Heart left ventricle (tissue), 16 donors: ENCODE measurements around the gene PAN3. TPM values are rescaled to one million over a fixed set of nuclear protein-coding genes. Genes with fewer than 3 reads are reported as not detected.

Experiments used
- ATAC-seq, 4 donors: fragments of 200-7000 bp; cut with Tn5 transposase; one replicate each; pipeline ENCODE4 v1.9.1; 2020 to 2022; ENCODE audit warnings: moderate library complexity in 4 of 4, mild to moderate bottlenecking in 3 of 4, moderate number of reproducible peaks in 1 of 4
- DNase-seq, 5 donors: peaks; one replicate each; pipeline ENCODE4 v3.0.0-alpha.2; 2020
- H3K27ac ChIP-seq, 12 donors: fragments of 200-600 bp; sonication (generic) in 4 of 12; one replicate each; pipeline versions ENCODE4 v1.5.0 to v1.8.0; 2016 to 2022; ENCODE audit warnings: mild to moderate bottlenecking in 2 of 12
- H3K27me3 ChIP-seq, 9 donors: fragments of 200-600 bp; sonication (generic) in 2 of 9; one replicate each; pipeline versions ENCODE4 v1.5.1 to v1.8.0; 2016 to 2022; ENCODE audit warnings: mild to moderate bottlenecking in 3 of 9
- H3K36me3 ChIP-seq, 9 donors: fragments of 200-600 bp; sonication (generic) in 2 of 9; one replicate each; pipeline versions ENCODE4 v1.5.0 to v1.8.0; 2018 to 2022; ENCODE audit warnings: mild to moderate bottlenecking in 2 of 9
- H3K4me1 ChIP-seq, 12 donors: fragments of 200-600 bp; sonication (generic) in 4 of 12; one replicate each; pipeline versions ENCODE4 v1.5.0 to v1.8.0; 2016 to 2022; ENCODE audit warnings: mild to moderate bottlenecking in 3 of 12
- H3K4me3 ChIP-seq, 12 donors: fragments of 200-600 bp; sonication (generic) in 4 of 12; one replicate each; pipeline versions ENCODE4 v1.5.0 to v1.8.0; 2017 to 2022; ENCODE audit warnings: mild to moderate bottlenecking in 9 of 12, moderate library complexity in 4 of 12
- H3K9me3 ChIP-seq, 12 donors: fragments of 200-600 bp; sonication (generic) in 4 of 12; one replicate each; pipeline versions ENCODE4 v1.5.0 to v1.8.0; 2016 to 2022; ENCODE audit warnings: mild to moderate bottlenecking in 1 of 12
- CTCF ChIP-seq, 12 donors: fragments of 200-600 bp; sonication (generic) in 4 of 12; IDR thresholded peaks; one replicate each; pipeline versions ENCODE4 v1.5.0 to v1.8.0; 2018 to 2022; ENCODE audit warnings: antibody characterized with exemption in 12 of 12, mild to moderate bottlenecking in 5 of 12
- POLR2A ChIP-seq, 2 donors: fragments of 450-650 bp; IDR thresholded peaks; one replicate each; pipeline ENCODE4 v1.6.1; 2017; ENCODE audit warnings: antibody characterized with exemption in 2 of 2, mild to moderate bottlenecking in 2 of 2, moderate library complexity in 2 of 2
- WGBS, 4 donors: extraction: QIAGEN DNeasy Blood & Tissue Kit in 2 of 4; methylation state at CpG; one replicate each; pipeline versions ENCODE4 v1.1.5 to v1.1.7; 2013 to 2018; 5-methylcytosine and 5-hydroxymethylcytosine counted together
- intact Hi-C, 10 donors: fragments of 100-400 bp; cut with DNase I; formaldehyde crosslinking; loops; one replicate each; pipeline versions ENCODE4 v1.11.1 to v1.14.2; 2022
- polyA plus RNA-seq, 2 donors: library from polyadenylated mRNA; stranded (reverse); fragments of 200-250 nt; gene quantifications; one replicate each; pipeline ENCODE4 v1.2.3, GENCODE V29; 2013
- total RNA-seq, 9 donors: library from RNA; depleted of rRNA in 2 of 9; stranded (reverse); fragments of >200 nt in 2 of 9; fragmentation: NEBNext Ultra II Directional in 3 of 9; extraction: Animal tissue kit (Norgen Biotek cat#: 25700) in 3 of 9; gene quantifications; one replicate each; pipeline versions ENCODE4 v1.1.0 to v1.2.4, GENCODE V29; 2016 to 2023
- donor health status: ischemic (EF 13 %, LVEDD 7.1; RV severe dilation, severe dysfunction).
- donor health status: healthy with polysubstance abuse.
- donor health status: DM: no; HTN: yes; CAD: no.
- donor health status: DM: no; HTN: no; CAD: no.
- donor health status: ischemic (EF 25% LVEDD 6.9; RV normal size, moderate dysfunction).
- donor health status: ischemic (EF 25% LVEDD 5.7; RV mildly dilated, moderate dysfunction).
- donor health status: healthy.
- donor health status: DM: yes; HTN: yes; CAD: no.
- donor health status: ischemic (EF 35%, LVEDD 5.7; RV mildly dilated, moderate dysfunction).
- donor health status: nonischemic (EF 11% LVEDD 7.7; RV severe dilation, severe dysfunction).
- donor health status: DM: yes; HTN: yes; CAD: no.
- donor health status: PGD.
- donor health status: ischemic (EF 29% LVEDD 5.4; RV normal size, mild dysfunction).
- donor health status: nonischemic (EF 23%, LVEDD 6.1; RV moderate dilation, normal function).

The PAN3 gene
- total and polyA plus RNA-seq, 11 donors = 4.1 to 18.8 (median 9.2) TPM

DNA sequence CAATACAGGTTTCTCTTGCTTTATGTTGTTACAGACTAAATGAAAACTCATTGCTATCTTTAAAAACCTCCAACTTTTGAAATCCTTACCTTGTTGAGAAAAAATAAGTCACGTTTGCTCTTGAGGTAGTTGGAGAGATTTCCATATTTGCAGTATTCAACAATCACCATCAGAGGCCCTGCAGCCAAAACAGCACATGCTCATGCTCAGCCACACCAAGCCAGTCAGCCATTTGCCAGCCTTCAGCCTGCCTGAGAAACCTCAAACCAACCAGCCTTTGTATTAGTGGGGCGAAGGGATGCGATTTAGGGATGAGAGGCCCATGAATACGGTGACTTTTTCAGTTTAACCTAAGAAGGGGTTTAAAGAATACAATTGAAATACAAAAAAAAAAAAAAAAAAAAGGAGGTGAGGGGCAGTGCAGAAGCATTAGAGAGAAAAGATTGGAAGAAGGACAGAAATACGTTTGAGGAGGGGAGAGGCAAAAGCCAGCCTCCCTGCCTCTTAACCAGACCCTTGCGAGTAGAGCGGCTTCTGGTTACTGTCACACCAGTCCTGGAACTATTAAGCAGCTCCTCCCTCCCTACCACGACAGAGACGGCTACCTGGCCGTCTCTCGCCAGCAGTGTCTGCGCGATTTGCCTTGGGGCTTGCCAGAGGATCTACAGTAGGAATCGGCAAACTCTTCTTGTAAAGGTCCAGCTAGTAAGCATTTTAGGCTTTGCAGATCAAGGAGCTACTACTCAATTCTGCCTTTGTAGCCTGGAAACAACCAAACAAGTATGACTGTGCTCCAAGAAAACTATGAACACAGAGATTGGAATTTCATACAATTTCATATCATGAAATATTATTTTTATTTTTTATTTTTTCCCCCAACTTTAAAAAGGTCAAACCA is 189.3 kb downstream of the PAN3 start:
- WGBS, 4 donors = 90 to 93% (median 91%) methylated on average over 14 of the region's 14 CpGs
- DNase-seq = no peak
- no peaks in the 10 kb centered on the region for H3K27me3 ChIP-seq
- peaks cover 4 to 43% (median 27%) of the 10 kb centered on the region in 12 donors for H3K4me1 ChIP-seq
- peaks cover 0 to 32% (median 6%) of the 10 kb centered on the region in 9 donors for H3K36me3 ChIP-seq
- TF ChIP-seq POLR2A (IDR thresholded peaks at IDR 0.05) (no peak), CTCF (IDR thresholded peaks at IDR 0.05) (no peak)
- no peak for ATAC-seq
- H3K9me3 ChIP-seq = no peaks in the 10 kb centered on the region
- no peak overlapping the region for H3K27ac ChIP-seq
- intact Hi-C loops = loop anchor here in 6 of 10 donors (5.0 to 10.0 kb wide), 6 partner anchors 97 to 470 kb away; partner anchors contain the start of gene FLT1 (in 1 of the 6)
- no peak overlapping the region for H3K4me3 ChIP-seq

- H3K4me3 ChIP-seq = no peak overlapping the region
- H3K27ac ChIP-seq = no peak overlapping the region
- 83 to 89% (median 86%) methylated on average over 8 of the region's 8 CpGs for WGBS, 4 donors
- no peaks in the 10 kb centered on the region for H3K27me3 ChIP-seq
- peaks cover 0 to 38% (median 6%) of the 10 kb centered on the region in 9 donors for H3K36me3 ChIP-seq
- H3K9me3 ChIP-seq = no peaks in the 10 kb centered on the region
- no peak for ATAC-seq
- no peak for DNase-seq
- H3K4me1 ChIP-seq = peaks cover 4 to 41% (median 25%) of the 10 kb centered on the region in 12 donors
- intact Hi-C loops = loop anchor here in 6 of 10 donors (5.0 to 10.0 kb wide), 6 partner anchors 97 to 469 kb away; partner anchors contain the start of gene FLT1 (in 1 of the 6)
- TF ChIP-seq POLR2A (IDR thresholded peaks at IDR 0.05) (no peak), CTCF (IDR thresholded peaks at IDR 0.05) (no peak)
These were observed 189.9 kb downstream of the PAN3 start for GRCh38 chr13:28328271-28328607.

DNA sequence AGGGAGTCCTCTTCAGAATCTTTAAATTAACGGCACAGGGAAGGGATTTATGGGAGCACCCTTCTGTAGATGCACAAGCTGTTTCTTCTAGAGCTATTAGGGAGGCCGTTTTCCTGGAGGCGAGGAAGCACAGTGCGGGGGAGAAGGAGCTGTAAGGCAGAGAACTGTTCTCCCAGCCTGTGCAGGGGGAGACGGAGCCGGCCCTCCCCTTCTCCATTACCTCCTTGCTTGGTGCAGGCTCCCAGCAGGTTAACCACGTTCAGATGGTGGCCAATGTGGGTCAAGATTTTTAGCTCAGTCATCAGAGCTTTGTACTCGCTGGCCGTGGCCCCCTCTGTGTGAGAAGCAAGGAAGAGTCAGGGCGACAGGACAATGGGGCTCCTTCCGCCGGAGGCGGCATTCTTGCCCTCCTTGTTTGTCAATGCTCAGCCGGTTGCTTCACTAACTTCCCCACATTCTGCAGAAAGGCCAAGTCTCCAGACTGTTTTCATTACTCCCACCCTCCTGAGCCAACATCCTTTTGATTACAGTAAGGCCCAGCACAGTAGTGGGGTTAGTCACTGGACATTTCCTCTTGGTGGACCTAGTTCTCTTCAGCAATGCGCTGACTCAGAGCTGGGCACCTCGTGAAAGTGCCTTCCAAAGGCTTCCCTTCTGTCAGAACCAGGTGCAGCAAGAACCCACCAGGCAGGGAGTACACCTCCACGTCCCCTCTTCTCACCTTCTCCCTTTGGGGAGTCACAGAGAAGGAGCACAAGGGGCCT is 191.2 kb downstream of the PAN3 start:
- Histone ChIP-seq H3K27ac (peak overlapping the region in 7 of 12 donors; percentile 16 to 53 (median 41)), H3K36me3 (peaks cover 0 to 39% (median 6%) of the 10 kb centered on the region in 9 donors), H3K4me3 (no peak overlapping the region), H3K4me1 (peaks cover 2 to 41% (median 20%) of the 10 kb centered on the region in 12 donors), H3K27me3 (no peaks in the 10 kb centered on the region), H3K9me3 (no peaks in the 10 kb centered on the region)
- peak in 2 of 5 donors; percentile 27 to 45 for DNase-seq
- intact Hi-C loops = loop anchor here in 7 of 10 donors (5.0 to 10.0 kb wide), 7 partner anchors 65 to 468 kb away; partner anchors contain the start of gene FLT1 (in 2 of the 7)
- ATAC-seq = peak in 3 of 4 donors; percentile 83 to 86 (median 86)
- TF ChIP-seq CTCF (IDR thresholded peaks at IDR 0.05) = no peak
- no peak for TF ChIP-seq POLR2A (IDR thresholded peaks at IDR 0.05)
- 56 to 63% (median 57%) methylated on average over 16 to 17 of the region's 17 CpGs for WGBS, 4 donors
